K562 treated with DMSO at 1 percent for 12 hours (cell line): ENCODE measurements around the gene ZFP37. TPM values are rescaled to one million over a fixed set of nuclear protein-coding genes. Genes with fewer than 3 reads are reported as not detected.

Experiments used
- total RNA-seq: library from RNA; unstranded; fragments of 300-600 nt; gene quantifications from 2 replicates; pipeline ENCODE4 v1.2.3, GENCODE V29; 2022; ENCODE audit not compliant: insufficient read depth

Gene ZFP37
- 0.40 and 0.67 TPM in 2 replicates for total RNA-seq

GRCh38 chr9:113056191-113057106 is at the start of gene ZFP37:
Gene ZFP37, minus strand, starts transcription at chr9:113056724. Its CDS starts 36 bp downstream, at chr9:113056688.

DNA sequence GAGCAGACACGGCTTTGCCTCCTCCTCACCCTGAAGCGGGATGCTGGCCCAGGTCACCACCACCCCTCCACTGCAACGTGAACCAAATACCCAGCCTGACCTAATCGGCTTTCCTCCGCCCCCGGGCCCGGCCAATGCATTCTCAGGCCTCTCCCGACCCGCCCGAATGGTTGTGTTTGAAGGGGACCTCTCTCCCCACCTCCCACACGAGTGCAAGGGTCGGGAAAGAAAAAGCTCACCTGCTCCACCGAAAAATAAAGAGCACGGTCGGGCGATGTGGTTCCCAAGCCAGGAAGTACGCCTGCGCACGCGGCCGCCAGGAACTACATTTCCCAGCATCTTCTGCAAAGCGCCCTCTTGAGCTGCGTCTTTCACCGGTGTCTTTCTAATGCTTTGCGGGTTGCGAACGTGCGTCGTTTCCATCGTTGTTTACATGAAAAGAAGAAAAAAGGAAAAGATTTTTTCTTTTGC is 44.6 kb downstream of the ZFP37 start, which contains the start of gene ZNF883:
ZNF883 (minus strand) TSS at position 282 of the 471 bp plus-strand sequence.

Other genes starting within 250 kb of the ZFP37 start
- gene SLC46A2, start 165.8 kb downstream of the ZFP37 start, total RNA-seq: not detected in 2 replicates
- 0.97 and 1.4 TPM in 2 replicates for gene ZNF883, start 44.5 kb downstream of the ZFP37 start, total RNA-seq
- gene SLC31A2, start 94.3 kb upstream of the ZFP37 start, total RNA-seq: 1.9 and 3.5 TPM in 2 replicates
- 5.7 and 17.8 TPM in 2 replicates for gene FKBP15, start 164.6 kb upstream of the ZFP37 start, total RNA-seq
- 18.8 and 55.7 TPM in 2 replicates for gene SLC31A1, start 164.8 kb upstream of the ZFP37 start, total RNA-seq
- 29.7 and 31.8 TPM in 2 replicates for gene CDC26, start 218.8 kb upstream of the ZFP37 start, total RNA-seq
- gene PRPF4, start 218.9 kb upstream of the ZFP37 start, total RNA-seq: 14.3 and 29.1 TPM in 2 replicates
- gene RNF183, start 246.7 kb upstream of the ZFP37 start, total RNA-seq: 0.53 TPM in 1 of 2 replicates, not detected in the other